Neural cell (in vitro differentiated cells): ENCODE measurements around the gene TNS3. TPM values are rescaled to one million over a fixed set of nuclear protein-coding genes. Genes with fewer than 3 reads are reported as not detected.

ENCODE experiments used
- H2AFZ ChIP-seq: fragments of 200-600, 300-800 bp; sonication (generic), shearing (Covaris generic); 2 replicates; pipeline ENCODE4 v1.6.0; 2014; ENCODE audit warnings: low read depth, mild to moderate bottlenecking, antibody characterized with exemption, low read length, moderate library complexity
- H3F3A ChIP-seq: fragments of 200-600 bp; shearing (Covaris generic); 2 replicates; pipeline ENCODE4 v1.6.1; 2016; ENCODE audit warnings: mild to moderate bottlenecking, moderate library complexity, mixed read lengths, antibody characterized with exemption, low read length; ENCODE audit not compliant: insufficient read depth, poor library complexity, severe bottlenecking
- H3K27ac ChIP-seq: fragments of 200-600, 300-800 bp; sonication (generic), shearing (Covaris generic); 2 replicates; pipeline ENCODE4 v1.5.1; 2014; ENCODE audit warnings: mild to moderate bottlenecking, low read length, moderate library complexity
- H3K27me3 ChIP-seq: fragments of 300-800, 200-600 bp; sonication (generic), shearing (Covaris generic); 2 replicates; pipeline ENCODE4 v1.6.0; 2014; ENCODE audit warnings: mild to moderate bottlenecking, low read depth, low read length, moderate library complexity; ENCODE audit not compliant: insufficient read depth
- H3K36me3 ChIP-seq: fragments of 300-800, 200-600 bp; sonication (generic), shearing (Covaris generic); 2 replicates; pipeline ENCODE4 v1.5.1; 2014; ENCODE audit warnings: mild to moderate bottlenecking, antibody characterized with exemption, low read length, moderate library complexity; ENCODE audit not compliant: insufficient read depth
- H3K4me2 ChIP-seq: fragments of 300-800, 200-600 bp; sonication (generic), shearing (Covaris generic); 2 replicates; pipeline ENCODE4 v1.6.0; 2014; ENCODE audit warnings: mild to moderate bottlenecking, low read length
- H3K4me3 ChIP-seq: fragments of 300-800, 200-600 bp; sonication (generic), shearing (Covaris generic); 2 replicates; pipeline ENCODE4 v1.5.1; 2014; ENCODE audit warnings: mild to moderate bottlenecking, low read length, moderate library complexity
- H3K79me2 ChIP-seq: fragments of 200-600 bp; shearing (Covaris generic); replicated peaks from 2 replicates; pipeline ENCODE4 v1.6.0; 2014; ENCODE audit warnings: mild to moderate bottlenecking, low read length, moderate library complexity; ENCODE audit not compliant: insufficient read depth
- H3K9ac ChIP-seq: fragments of 300-800, 200-600 bp; sonication (generic), shearing (Covaris generic); 2 replicates; pipeline ENCODE4 v1.6.1; 2016; ENCODE audit warnings: mild to moderate bottlenecking, low read length, mixed read lengths
- H3K9me2 ChIP-seq: fragments of 200-600 bp; shearing (Covaris generic); 2 replicates; pipeline ENCODE4 v1.6.1; 2016; ENCODE audit warnings: mild to moderate bottlenecking, low read length, mixed read lengths; ENCODE audit not compliant: insufficient read depth
- H3K9me3 ChIP-seq: fragments of 200-600, 300-800 bp; sonication (generic), shearing (Covaris generic); 2 replicates; pipeline ENCODE4 v1.6.1; 2016; ENCODE audit warnings: mild to moderate bottlenecking, mixed run types, low read length, moderate library complexity, mixed read lengths
- H4K20me1 ChIP-seq: fragments of 200-600 bp; shearing (Covaris generic); 2 replicates; pipeline ENCODE4 v1.6.1; 2016; ENCODE audit warnings: mild to moderate bottlenecking, mixed run types; ENCODE audit not compliant: insufficient read depth
- CTCF ChIP-seq: fragments of 450-650 bp; IDR thresholded peaks from 2 replicates; pipeline ENCODE4 v1.5.1; 2014; ENCODE audit warnings: antibody characterized with exemption, mild to moderate bottlenecking, moderate library complexity; ENCODE audit not compliant: poor library complexity, severe bottlenecking
- EP300 ChIP-seq: fragments of 450-650 bp; conservative IDR thresholded peaks from 2 replicates; pipeline ENCODE4 v1.6.1; 2014; ENCODE audit warnings: antibody characterized with exemption, mild to moderate bottlenecking, moderate library complexity; ENCODE audit not compliant: poor library complexity, severe bottlenecking
- EZH2 ChIP-seq: fragments of 200-600, 300-800 bp; shearing (Covaris generic), sonication (generic); IDR thresholded peaks from 2 replicates; pipeline ENCODE4 v1.6.1; 2014; ENCODE audit warnings: antibody characterized with exemption, low read length, borderline replicate concordance, mild to moderate bottlenecking; ENCODE audit not compliant: insufficient read depth, poor library complexity, severe bottlenecking
- MXI1 ChIP-seq: fragments of 450-650 bp; conservative IDR thresholded peaks from 2 replicates; pipeline ENCODE4 v1.6.1; 2014; ENCODE audit warnings: antibody characterized with exemption, mild to moderate bottlenecking; ENCODE audit not compliant: poor library complexity, severe bottlenecking
- POLR2AphosphoS5 ChIP-seq: IDR thresholded peaks from 2 replicates; pipeline ENCODE4 v1.6.1; 2012
- RAD21 ChIP-seq: fragments of 450-650 bp; conservative IDR thresholded peaks from 2 replicates; pipeline ENCODE4 v1.6.1; 2014; ENCODE audit warnings: antibody characterized with exemption, mild to moderate bottlenecking, moderate library complexity
- SMC3 ChIP-seq: fragments of 450-650 bp; conservative IDR thresholded peaks from 2 replicates; pipeline ENCODE4 v1.6.1; 2014; ENCODE audit warnings: antibody characterized with exemption, mild to moderate bottlenecking, moderate library complexity; ENCODE audit not compliant: poor library complexity
- TAF1 ChIP-seq: IDR thresholded peaks from 2 replicates; pipeline ENCODE4 v1.6.1; 2012; ENCODE audit warnings: low read depth
- polyA plus RNA-seq: library from polyadenylated mRNA; depleted of rRNA; stranded (reverse); fragments of >200 nt; gene quantifications from 2 replicates; pipeline ENCODE4 v1.2.3, GENCODE V29; 2014
- TF ChIP-seq, protein P1 (sequence below): IDR thresholded peaks from 2 replicates; pipeline ENCODE4 v1.6.1; 2012; ENCODE audit warnings: borderline replicate concordance

The TNS3 gene
- polyA plus RNA-seq, 1 donor from 2014 or later = 0.58 TPM

DNA sequence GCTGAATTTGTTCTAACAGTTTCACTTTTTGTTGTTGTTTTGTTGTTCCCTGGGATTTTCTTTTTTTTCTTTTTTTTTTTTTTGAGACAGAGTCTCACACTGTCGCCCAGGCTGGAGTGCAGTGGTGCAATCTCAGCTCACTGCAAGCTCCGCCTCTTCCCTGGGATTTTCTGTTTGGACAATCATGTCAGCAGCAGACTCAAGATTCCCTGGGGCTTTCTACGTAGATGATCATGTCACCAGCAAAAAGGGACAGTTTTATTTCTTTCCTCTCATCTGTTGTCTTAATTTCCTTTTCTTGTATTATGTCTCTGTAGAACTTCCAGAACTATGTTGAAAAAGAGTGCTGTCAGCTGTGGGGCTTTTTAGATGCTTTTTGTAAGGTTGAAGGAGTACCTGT, 241.4 kb downstream of the TNS3 start:
- Histone ChIP-seq H3K27me3 (no peaks in the 10 kb centered on the region), H3K9me3 (no peaks in the 10 kb centered on the region), H4K20me1 (no peaks in the 10 kb centered on the region), H3K4me3 (no peak overlapping the region), H2AFZ (no peak overlapping the region), H3K4me2 (no peak overlapping the region), H3K36me3 (no peaks in the 10 kb centered on the region), H3F3A (no peaks in the 10 kb centered on the region), H3K27ac (no peak overlapping the region), H3K79me2 (no peaks in the 10 kb centered on the region), H3K9me2 (no peaks in the 10 kb centered on the region), H3K9ac (no peak overlapping the region)
- TF ChIP-seq RAD21 (no peak), CTCF (no peak), TAF1 (no peak), SMC3 (no peak), EZH2 (no peak), MXI1 (no peak), POLR2AphosphoS5 (no peak), EP300 (no peak)
- TF ChIP-seq, protein P1, sequence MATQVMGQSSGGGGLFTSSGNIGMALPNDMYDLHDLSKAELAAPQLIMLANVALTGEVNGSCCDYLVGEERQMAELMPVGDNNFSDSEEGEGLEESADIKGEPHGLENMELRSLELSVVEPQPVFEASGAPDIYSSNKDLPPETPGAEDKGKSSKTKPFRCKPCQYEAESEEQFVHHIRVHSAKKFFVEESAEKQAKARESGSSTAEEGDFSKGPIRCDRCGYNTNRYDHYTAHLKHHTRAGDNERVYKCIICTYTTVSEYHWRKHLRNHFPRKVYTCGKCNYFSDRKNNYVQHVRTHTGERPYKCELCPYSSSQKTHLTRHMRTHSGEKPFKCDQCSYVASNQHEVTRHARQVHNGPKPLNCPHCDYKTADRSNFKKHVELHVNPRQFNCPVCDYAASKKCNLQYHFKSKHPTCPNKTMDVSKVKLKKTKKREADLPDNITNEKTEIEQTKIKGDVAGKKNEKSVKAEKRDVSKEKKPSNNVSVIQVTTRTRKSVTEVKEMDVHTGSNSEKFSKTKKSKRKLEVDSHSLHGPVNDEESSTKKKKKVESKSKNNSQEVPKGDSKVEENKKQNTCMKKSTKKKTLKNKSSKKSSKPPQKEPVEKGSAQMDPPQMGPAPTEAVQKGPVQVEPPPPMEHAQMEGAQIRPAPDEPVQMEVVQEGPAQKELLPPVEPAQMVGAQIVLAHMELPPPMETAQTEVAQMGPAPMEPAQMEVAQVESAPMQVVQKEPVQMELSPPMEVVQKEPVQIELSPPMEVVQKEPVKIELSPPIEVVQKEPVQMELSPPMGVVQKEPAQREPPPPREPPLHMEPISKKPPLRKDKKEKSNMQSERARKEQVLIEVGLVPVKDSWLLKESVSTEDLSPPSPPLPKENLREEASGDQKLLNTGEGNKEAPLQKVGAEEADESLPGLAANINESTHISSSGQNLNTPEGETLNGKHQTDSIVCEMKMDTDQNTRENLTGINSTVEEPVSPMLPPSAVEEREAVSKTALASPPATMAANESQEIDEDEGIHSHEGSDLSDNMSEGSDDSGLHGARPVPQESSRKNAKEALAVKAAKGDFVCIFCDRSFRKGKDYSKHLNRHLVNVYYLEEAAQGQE = no peak

DNA sequence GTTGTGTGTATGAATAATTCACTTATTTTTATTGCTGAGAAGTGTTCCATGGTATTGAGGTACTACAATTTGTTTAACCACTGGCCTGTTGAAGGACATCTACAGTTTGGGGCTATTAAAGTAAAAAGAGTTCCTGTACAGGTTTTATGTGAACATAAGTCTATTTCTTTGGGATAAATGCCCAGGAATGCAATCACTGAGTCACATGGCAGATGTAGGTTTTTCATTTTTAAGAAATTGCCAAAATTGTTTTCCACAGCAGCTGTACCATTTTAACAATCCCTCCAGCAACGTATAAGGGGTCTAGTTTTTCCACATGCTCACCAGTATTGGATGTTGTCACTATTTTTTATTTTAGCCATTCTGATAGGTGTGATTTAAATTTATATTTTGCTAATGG, 243.9 kb downstream of the TNS3 start:
- Histone ChIP-seq H3K4me3 (no peak overlapping the region), H3K27ac (no peak overlapping the region)
- TF ChIP-seq, protein P1 = no peak
- TF ChIP-seq SMC3 = no peak
- no peak for TF ChIP-seq CTCF
- TF ChIP-seq EP300 = no peak
- no peak for TF ChIP-seq MXI1
- TF ChIP-seq POLR2AphosphoS5 = no peak
- TF ChIP-seq TAF1 = no peak
- no peak for TF ChIP-seq EZH2
- no peak for TF ChIP-seq RAD21

More for the DNA sequence above, 243.9 kb downstream of the TNS3 start:
- Histone ChIP-seq H4K20me1 (no peaks in the 10 kb centered on the region), H3K9ac (no peak overlapping the region), H3F3A (no peaks in the 10 kb centered on the region), H3K27me3 (no peaks in the 10 kb centered on the region), H3K4me2 (no peak overlapping the region), H3K9me2 (no peaks in the 10 kb centered on the region), H3K79me2 (no peaks in the 10 kb centered on the region), H2AFZ (no peak overlapping the region), H3K9me3 (no peaks in the 10 kb centered on the region), H3K36me3 (no peaks in the 10 kb centered on the region)
